ENCODE results near the gene NCOA7. TPM values are rescaled to one million over a fixed set of nuclear protein-coding genes. Genes with fewer than 3 reads are reported as not detected.

The NCOA7 gene
- total and polyA plus RNA-seq, 9 of the 15 experiments (the other 6 are each of a cell fraction or from before 2014, with no cell fraction given), result 5.8 to 14.6 (median 9.3) TPM

DNA sequence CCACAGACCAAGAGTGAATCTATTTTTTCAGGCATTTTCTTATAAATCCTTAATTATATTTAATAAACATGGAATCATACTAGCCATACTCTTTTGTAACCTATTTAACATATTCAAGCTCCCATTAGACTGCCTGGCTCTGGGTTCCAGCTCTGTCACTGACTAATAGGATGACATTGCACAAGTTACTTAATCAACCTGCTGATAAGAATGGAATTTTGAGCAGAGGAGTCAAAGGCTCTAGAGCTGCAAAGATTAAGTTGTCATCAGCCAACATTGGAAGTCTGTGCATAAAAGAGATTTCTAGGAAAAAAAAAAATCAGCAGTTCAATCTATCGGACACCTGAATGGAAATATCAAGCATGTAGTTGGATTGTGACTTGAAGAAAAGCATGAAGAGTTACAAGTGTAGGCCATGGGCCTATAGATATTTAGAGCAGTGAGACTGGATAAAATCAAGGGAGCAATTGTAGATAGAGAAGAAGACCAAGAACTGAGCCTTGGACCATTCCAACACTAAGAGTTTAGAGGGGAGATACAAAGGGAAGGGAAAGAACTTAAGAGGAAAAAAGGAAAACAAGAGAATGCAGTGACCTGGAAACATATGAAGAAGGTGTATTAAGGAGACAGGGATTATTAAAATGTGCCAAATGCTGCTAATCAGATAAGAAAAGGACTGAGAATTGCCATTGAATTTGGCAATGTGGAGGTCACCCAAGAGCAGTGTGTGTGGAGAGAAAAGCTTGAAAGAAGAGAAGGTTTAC lies 154.8 kb downstream of the NCOA7 start (continued):
- TF ChIP-seq TARDBP (IDR thresholded peaks at IDR 0.05) (no peak), THRAP3 (IDR thresholded peaks at IDR 0.05; ENCODE audit: borderline replicate concordance) (no peak), DLX4 (CRISPR knock-in tag; IDR thresholded peaks at IDR 0.05) (no peak), SAP30 (IDR thresholded peaks at IDR 0.05; ENCODE audit: borderline replicate concordance, insufficient read depth, low read depth, low read length, poor library complexity, severe bottlenecking) (no peak), MNT (conservative IDR thresholded peaks at IDR 0.05) (0 out of 4 replicates have a peak, but pooled peaks have one; percentile 8 to 16), PTRF (tag; IDR thresholded peaks at IDR 0.05) (no peak), FOXA1 (IDR thresholded peaks at IDR 0.05; ENCODE audit: borderline replicate concordance) (no peak), ZNF639 (CRISPR knock-in tag; conservative IDR thresholded peaks at IDR 0.05 in 1 of 2, IDR thresholded peaks at IDR 0.05 in 1 of 2) (0 out of 4 replicates have a peak, but pooled peaks of 1 of the 2 experiments have one; percentile 15), MTA3 (IDR thresholded peaks at IDR 0.05; ENCODE audit: borderline replicate concordance) (no peak), HDAC2 (IDR thresholded peaks at IDR 0.05) (peak; percentile 41; the same call in 1 of the 2 replicates), PHB2 (IDR thresholded peaks at IDR 0.05; ENCODE audit: low read depth) (peak; percentile 51; the same call in 1 of the 2 replicates), JUND (IDR thresholded peaks at IDR 0.05; ENCODE audit: borderline replicate concordance, low read depth, low read length) (peak; percentile 82), JUND (tag; IDR thresholded peaks at IDR 0.05; ENCODE audit: borderline replicate concordance, low read depth, low read length) (peak; percentile 64; the same call in 1 of the 3 replicates), ELF4 (CRISPR knock-in tag; IDR thresholded peaks at IDR 0.05) (0 out of 2 replicates have a peak, but pooled peaks have one; percentile 71), CCNT2 (IDR thresholded peaks at IDR 0.05; ENCODE audit: borderline replicate concordance, extremely low read depth, insufficient read length, low read depth, low read length) (peak; percentile 80)
- TF ChIP-seq, protein P1, sequence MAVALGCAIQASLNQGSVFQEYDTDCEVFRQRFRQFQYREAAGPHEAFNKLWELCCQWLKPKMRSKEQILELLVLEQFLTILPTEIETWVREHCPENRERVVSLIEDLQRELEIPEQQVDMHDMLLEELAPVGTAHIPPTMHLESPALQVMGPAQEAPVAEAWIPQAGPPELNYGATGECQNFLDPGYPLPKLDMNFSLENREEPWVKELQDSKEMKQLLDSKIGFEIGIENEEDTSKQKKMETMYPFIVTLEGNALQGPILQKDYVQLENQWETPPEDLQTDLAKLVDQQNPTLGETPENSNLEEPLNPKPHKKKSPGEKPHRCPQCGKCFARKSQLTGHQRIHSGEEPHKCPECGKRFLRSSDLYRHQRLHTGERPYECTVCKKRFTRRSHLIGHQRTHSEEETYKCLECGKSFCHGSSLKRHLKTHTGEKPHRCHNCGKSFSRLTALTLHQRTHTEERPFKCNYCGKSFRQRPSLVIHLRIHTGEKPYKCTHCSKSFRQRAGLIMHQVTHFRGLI (CRISPR knock-in tag; IDR thresholded peaks at IDR 0.05), result no peak
- TF ChIP-seq, protein P2, sequence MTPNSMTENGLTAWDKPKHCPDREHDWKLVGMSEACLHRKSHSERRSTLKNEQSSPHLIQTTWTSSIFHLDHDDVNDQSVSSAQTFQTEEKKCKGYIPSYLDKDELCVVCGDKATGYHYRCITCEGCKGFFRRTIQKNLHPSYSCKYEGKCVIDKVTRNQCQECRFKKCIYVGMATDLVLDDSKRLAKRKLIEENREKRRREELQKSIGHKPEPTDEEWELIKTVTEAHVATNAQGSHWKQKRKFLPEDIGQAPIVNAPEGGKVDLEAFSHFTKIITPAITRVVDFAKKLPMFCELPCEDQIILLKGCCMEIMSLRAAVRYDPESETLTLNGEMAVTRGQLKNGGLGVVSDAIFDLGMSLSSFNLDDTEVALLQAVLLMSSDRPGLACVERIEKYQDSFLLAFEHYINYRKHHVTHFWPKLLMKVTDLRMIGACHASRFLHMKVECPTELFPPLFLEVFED (CRISPR knock-in tag; conservative IDR thresholded peaks at IDR 0.05), result 0 out of 2 replicates have a peak, but pooled peaks have one; percentile 41
- TF ChIP-seq, protein P3, sequence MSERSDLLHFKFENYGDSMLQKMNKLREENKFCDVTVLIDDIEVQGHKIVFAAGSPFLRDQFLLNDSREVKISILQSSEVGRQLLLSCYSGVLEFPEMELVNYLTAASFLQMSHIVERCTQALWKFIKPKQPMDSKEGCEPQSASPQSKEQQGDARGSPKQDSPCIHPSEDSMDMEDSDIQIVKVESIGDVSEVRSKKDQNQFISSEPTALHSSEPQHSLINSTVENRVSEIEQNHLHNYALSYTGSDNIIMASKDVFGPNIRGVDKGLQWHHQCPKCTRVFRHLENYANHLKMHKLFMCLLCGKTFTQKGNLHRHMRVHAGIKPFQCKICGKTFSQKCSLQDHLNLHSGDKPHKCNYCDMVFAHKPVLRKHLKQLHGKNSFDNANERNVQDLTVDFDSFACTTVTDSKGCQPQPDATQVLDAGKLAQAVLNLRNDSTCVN (CRISPR knock-in tag; IDR thresholded peaks at IDR 0.05), result peak; percentile 50; the same call in 1 of the 2 replicates
